ENCODE measurements around the gene TMSB10.
A peak's percentile ranks its signal among the peaks of the same experiment; 100 is the strongest.

TMSB10 gene

GRCh38 chr2:84879584-84880394, 25.7 kb upstream of the TMSB10 start:
- DNase-seq (ENCODE audit: extremely low spot score, insufficient read length, low read depth), result no peak
- peak; percentile 51 for FAIRE-seq

GRCh38 chr2:84880395-84880644, 25.1 kb upstream of the TMSB10 start:
- DNase-seq (ENCODE audit: extremely low spot score, insufficient read length, low read depth) (no peak), FAIRE-seq (no peak)

- no peak for DNase-seq (ENCODE audit: extremely low spot score, insufficient read length, low read depth)
- no peak for FAIRE-seq
Measured at GRCh38 chr2:84880645-84881521, 24.6 kb upstream of the TMSB10 start, which contains the start of gene TRABD2A. Gene TRABD2A (minus strand): TSS chr2:84881084. CDS start chr2:84881039, 45 bp downstream.

DNA sequence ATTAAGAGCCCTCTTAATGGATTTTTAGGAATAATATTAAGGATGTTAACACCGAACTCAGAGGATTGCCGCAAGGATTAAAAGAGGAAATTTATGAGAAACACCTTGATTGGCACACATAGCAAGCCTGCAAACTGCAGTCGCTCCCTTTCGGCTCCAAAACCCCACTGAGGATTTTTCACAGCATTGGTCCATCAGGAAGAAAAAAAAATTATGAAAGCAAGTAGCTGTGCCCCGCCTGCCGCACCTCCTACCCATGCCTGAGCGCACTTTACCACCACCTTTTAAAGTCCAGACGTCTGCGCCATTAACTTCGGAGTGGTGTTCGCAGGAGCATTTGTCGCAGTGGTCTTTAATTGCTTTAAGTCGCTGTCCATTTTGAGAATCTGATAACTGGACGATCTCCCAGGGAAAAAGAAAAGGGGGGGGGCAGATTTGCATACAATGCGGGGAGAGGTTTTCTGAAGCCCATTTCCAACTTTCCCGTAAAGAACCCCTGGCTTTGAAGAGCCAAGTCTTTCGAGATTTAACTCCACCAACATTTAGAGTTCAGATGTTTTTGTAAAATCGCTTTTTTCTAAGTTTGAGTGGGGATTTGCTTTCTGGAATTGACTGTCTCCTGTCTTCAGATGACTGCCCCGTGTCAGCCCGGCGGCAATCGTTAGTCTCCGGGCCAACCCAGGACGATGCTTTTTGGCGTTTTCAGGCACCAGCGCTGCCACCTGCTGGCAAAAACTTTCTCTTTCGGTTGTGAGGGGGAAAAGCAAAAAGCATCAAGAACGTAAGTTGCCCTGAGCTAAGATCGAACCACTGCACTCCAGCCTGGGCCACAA, 23.7 kb upstream of the TMSB10 start:
- FAIRE-seq, result peak; percentile 83
- no peak for DNase-seq (ENCODE audit: extremely low spot score, insufficient read length, low read depth)

DNA sequence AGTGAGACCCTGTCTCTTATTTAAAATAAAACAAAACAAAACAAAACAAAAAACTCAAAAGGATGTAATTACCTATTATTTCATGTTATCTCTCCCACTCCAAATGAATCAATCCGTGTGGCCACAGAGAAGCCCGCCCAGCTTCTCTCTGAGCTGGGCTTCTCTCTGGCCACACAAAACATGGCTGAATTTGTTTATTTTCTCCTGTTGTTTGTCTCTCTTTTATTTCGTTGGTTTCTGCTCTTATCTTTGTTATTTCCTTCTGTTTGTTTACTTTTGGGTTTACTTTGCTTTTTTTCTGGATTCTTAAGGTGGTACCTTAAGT, 23.1 kb upstream of the TMSB10 start:
- FAIRE-seq, result no peak
- DNase-seq (ENCODE audit: extremely low spot score, insufficient read length, low read depth), result no peak

DNA sequence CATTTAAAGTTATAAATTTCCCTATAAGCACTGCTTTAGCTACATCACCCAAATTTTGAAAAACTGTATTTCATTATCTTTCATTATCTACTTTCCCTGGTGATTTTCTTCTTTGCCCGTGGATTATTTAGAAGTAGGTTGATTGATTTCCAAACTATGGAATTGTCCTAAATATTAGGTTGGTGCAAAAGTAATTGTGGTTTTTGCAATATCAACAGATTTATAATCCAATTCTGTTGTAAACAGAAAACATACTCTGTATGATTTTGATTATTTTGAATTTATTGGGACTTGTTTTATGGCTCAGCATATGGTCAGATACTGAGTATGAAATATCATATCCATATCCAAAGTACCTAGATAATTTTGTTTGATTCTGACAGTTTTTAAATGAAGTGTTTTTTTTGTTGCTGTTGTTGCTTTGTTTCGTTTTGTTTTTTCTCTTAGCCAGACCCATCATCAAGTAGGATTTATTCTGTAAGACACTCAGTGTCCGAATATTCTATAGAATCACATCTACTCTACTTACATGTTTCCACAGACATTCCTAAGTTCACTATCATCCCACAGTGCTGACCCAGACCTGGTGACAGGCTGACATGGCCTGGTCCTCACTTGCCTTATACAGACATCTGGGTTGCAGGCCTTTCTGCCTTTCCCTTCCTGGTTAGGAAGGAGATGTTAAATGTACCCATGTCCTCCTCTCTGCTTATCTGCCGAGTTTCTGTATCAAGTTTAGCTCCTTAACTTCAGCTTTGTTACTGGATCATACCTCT, 22.5 kb upstream of the TMSB10 start:
- no peak for FAIRE-seq
- no peak for DNase-seq (ENCODE audit: extremely low spot score, insufficient read length, low read depth)

DNA sequence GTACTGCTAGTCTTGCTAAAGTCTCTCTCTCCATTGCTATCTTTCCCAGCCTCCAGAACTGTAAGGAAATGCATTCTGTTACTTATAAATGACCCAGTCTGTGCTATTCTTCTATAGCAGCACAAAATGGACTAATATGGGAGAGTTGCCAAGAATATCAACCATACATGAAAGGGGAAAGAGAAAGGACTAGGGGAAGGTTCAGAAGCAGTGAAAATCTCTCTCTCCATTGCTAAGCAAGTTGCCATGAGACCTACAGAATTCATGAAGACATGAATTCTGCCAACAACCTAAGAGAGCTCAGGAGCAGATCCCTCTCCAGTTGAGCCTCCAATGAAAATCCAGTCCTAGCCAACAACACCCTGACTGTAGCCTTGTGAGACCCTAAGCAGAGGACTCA, 21.0 kb upstream of the TMSB10 start:
- DNase-seq (ENCODE audit: extremely low spot score, insufficient read length, low read depth), result no peak
- no peak for FAIRE-seq

DNA sequence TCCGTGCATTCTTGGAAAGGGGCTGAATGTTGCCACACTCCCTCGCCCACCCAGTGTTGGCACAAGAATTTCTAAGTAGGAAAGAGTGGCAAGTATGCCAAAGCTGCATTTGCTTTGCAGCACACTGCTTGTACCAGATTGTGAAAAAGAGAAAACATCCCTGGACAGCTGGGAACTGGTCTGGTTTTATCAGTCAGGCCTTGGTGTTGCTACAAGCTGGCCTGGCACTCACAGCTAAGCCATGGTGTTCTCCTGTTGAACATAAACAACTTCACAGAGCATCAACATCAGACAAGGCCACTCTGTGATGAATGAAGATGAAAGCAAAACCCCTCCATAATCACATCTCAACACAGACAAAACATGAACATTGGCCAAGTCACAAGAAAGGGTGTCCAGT, 20.3 kb upstream of the TMSB10 start:
- FAIRE-seq (no peak), DNase-seq (ENCODE audit: extremely low spot score, insufficient read length, low read depth) (no peak)

DNA sequence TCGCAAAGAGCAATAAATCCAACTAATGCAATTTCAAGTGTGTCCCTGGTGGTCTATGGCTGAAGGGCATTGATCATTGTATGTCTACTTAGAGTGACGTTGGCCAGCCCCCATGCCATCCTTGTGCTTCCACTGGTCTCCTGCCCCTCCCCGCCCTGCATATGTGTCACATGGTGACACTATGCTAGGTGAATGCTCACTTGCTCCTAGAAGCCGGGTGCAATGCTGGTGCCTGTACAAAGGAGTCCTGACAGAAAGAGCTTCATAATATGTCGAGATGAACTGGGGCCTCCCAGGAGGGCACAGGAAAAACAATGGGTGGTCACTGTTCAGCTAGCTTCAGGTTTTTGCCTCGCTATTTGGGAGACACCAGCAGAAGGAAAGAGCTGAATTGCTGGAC, 18.7 kb upstream of the TMSB10 start:
- no peak for DNase-seq (ENCODE audit: extremely low spot score, insufficient read length, low read depth)
- no peak for FAIRE-seq

DNA sequence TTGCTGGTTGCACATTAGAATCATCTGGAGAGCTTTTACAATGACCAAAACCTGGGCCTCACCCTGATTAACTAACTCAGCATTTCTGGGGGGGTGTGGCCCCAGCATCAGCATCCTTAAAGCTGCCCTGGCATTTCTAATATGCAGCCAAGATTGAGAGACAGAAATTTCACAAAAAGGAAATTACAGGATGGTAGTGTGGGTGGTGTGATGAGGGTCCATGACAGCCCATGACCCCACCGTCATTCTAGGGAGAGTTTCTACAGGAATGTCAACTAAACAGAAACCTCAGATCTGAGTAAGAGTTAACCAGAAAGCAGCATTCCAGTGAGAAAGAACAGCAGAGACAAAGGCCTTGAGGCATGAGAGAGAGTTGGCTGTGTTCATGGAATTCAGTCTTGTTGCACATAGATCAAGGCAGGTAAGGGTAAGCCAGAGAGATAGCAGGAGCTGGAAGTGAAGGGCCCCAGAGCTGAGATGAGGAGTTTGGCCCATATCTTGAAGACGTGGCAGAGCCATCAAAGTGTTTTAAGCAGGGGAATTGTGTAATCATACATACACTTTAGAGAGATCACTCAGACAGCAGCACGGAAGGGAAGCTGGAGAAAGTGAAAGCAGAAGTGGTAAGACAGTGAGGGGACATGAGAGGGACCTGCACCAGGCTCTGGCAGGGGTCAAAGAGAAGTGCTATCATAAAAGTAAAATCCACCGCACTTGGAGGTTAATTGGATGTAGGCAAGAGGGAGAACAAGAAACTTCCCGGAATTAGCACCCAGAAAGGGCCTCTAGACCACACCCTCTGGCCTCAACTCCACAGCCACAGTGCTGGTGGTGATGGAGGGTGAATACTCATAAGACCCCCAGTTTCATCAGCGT, 16.8 kb upstream of the TMSB10 start:
- DNase-seq (ENCODE audit: extremely low spot score, insufficient read length, low read depth) (no peak), FAIRE-seq (peak; percentile 92)

- FAIRE-seq (no peak), DNase-seq (ENCODE audit: extremely low spot score, insufficient read length, low read depth) (no peak)
Measured at GRCh38 chr2:84889332-84889731, 16.1 kb upstream of the TMSB10 start.

- DNase-seq (ENCODE audit: extremely low spot score, insufficient read length, low read depth) (no peak), FAIRE-seq (no peak)
Measured at GRCh38 chr2:84891355-84892010, 14.0 kb upstream of the TMSB10 start.

DNA sequence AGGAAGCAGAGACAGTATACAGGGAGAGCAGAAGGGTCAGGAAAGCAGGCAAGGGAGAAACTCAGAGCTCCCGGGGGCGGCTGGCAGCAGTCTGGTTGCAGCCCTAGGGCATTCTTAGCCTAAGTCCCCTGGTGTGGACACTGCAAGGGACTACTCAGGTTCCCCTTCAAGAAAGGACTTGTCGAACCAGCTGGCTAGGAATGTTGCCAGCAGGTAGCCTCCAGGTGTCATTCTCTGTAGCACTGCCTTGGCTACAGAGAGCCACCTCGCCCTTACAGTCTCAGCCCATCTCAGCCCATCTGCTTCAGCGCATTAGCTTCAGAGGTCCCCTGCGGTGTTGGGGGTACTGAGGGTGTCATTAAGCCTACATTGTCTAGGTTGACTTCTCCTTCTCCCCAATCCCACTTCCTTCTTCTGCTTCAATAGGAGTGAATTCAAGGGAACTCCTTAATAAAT, 11.3 kb upstream of the TMSB10 start:
- DNase-seq (ENCODE audit: extremely low spot score, insufficient read length, low read depth) (no peak), FAIRE-seq (no peak)

DNA sequence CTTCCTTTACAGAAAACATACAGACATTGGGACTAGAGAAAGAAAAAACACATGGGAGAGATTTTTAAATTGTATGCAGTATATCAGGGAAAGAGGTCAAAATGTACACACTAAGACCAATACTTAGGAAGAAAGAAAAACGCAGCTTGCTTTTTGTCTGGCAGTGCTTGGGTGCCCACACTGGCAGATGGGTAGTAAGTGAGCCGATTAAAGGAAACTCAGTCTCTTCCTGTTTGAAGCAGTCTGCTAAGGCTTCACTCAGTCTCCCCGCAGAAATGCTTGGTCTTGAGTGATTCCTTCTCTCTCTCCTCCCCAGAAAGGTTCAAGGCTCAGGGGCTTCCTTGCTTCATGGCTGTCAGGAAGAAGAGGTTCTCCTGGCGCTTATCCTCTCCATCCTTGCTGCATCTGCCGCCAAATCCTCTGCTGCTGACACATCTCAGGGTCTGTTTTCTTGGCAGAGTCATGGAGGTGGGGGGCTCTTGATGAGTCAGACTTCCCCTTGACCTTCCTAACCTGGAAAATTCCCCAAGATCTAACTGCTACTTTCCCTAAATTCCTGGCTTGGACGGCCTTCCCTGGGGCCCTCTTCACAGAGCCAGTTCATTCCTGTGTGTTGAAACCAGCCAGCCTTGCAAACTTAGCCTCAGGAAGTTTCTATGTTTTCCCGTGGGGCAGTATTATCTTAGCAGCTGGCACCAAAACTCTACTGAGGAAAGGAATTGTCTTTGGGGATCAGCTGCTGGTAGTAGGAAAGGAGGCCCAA, 10.5 kb upstream of the TMSB10 start:
- DNase-seq (ENCODE audit: extremely low spot score, insufficient read length, low read depth), result no peak

GRCh38 chr2:84896567-84896966, 8.9 kb upstream of the TMSB10 start:
- no peak for DNase-seq (ENCODE audit: extremely low spot score, insufficient read length, low read depth)
- no peak for FAIRE-seq

More for the DNA sequence above, 10.5 kb upstream of the TMSB10 start:
- peak; percentile 72 for FAIRE-seq

- FAIRE-seq, result no peak
Measured at GRCh38 chr2:84897773-84898172, 7.7 kb upstream of the TMSB10 start.

DNA sequence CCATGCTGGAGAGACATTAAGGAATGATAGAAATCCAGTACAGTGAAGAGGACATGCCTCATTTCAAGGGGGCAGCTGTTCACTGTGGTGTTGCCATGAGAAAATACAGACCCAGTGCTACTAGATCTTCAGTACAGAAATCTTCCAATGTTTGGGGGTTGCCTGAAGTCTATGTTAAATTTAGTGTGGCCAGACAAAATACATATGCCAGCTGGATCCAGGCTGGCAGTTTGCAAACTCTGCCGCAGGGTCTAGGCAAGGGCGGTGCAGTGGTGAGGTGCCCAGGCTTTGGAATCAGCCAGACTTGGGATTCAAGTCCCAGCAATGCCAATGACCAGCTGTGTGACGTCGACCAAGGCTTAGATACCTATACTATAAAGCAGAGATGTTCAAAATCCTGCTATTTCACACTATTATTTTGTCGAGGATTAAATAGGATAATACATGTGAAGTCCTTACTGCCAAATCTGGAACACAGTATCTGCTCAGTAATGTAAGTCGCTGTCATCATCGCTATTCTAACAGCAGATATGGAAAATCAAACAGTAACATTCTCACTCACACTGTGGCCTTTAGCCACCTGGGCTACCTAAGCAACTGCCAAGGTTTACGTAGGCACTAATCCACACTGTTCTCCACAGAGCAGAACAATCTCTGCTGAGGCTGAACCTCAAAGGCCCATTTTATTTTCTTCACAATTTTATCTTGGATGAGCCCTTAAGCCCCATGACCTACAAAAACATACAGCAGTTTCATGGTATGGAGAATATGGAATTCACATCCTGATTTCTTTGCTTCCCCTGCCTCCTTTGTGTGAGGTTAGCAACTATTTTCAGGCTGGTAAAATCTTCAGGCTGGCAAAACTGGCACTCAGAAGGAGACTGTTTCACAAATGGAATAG, 5.9 kb upstream of the TMSB10 start:
- FAIRE-seq, result no peak

More at GRCh38 chr2:84897773-84898172, 7.7 kb upstream of the TMSB10 start:
- no peak for DNase-seq (ENCODE audit: extremely low spot score, insufficient read length, low read depth)

More for the DNA sequence above, 5.9 kb upstream of the TMSB10 start:
- no peak for DNase-seq (ENCODE audit: extremely low spot score, insufficient read length, low read depth)
